HFFc6 (cell line): ENCODE results near the gene CCDC33. TPM values are rescaled to one million over a fixed set of nuclear protein-coding genes. Genes with fewer than 3 reads are reported as not detected.
A peak's percentile ranks its signal among the peaks of the same experiment; 100 is the strongest.

Experiments
- DNase-seq: peaks from one replicate; pipeline ENCODE4 v3.0.0-alpha.2; 2018
- H3K27ac Mint-ChIP-seq: 2 replicates; pipeline ENCODE4 v1.8.0; 2020; ENCODE audit warnings: mild to moderate bottlenecking, mixed read lengths
- H3K27me3 Mint-ChIP-seq: 2 replicates; pipeline ENCODE4 v1.8.0; 2021; ENCODE audit warnings: mild to moderate bottlenecking, moderate library complexity, mixed read lengths; ENCODE audit not compliant: insufficient read depth
- H3K36me3 Mint-ChIP-seq: 2 replicates; pipeline ENCODE4 v1.8.0; 2021; ENCODE audit warnings: low read depth, mixed read lengths
- H3K4me1 Mint-ChIP-seq: 2 replicates; pipeline ENCODE4 v1.8.0; 2020; ENCODE audit warnings: low read depth, mixed read lengths
- H3K4me3 Mint-ChIP-seq: 2 replicates; pipeline ENCODE4 v1.8.0; 2020; ENCODE audit warnings: mild to moderate bottlenecking, moderate library complexity, mixed read lengths
- H3K9me3 Mint-ChIP-seq: 2 replicates; pipeline ENCODE4 v1.8.0; 2020; ENCODE audit warnings: mild to moderate bottlenecking, mixed read lengths
- CTCF ChIP-seq: fragments of 200-600 bp; sonication (generic); IDR thresholded peaks from 2 replicates; pipeline ENCODE4 v1.5.0; 2021; ENCODE audit warnings: antibody characterized with exemption, mild to moderate bottlenecking
- total RNA-seq, 6 experiments: library from RNA; stranded (reverse); fragmentation: NEBNext Ultra II Directional; extraction: Animal tissue kit (Norgen Biotek cat#: 25700); gene quantifications; 2 replicates in 1 of 6; 3 replicates in 5 of 6; pipeline ENCODE4 v1.2.3, GENCODE V29; 2021

The CCDC33 gene
- total RNA-seq, 6 experiments from 2014 or later, result 0.30 TPM; not detected in 5

- Mint-ChIP-seq H3K4me3 (no peak overlapping the region), H3K27me3 (peaks cover 24% of the 10 kb centered on the region), H3K36me3 (no peaks in the 10 kb centered on the region), H3K4me1 (peaks cover 22% of the 10 kb centered on the region), H3K27ac (no peak overlapping the region), H3K9me3 (no peaks in the 10 kb centered on the region)
- no peak for DNase-seq
- TF ChIP-seq CTCF, result no peak
Observed at GRCh38 chr15:74369084-74369745, 133.1 kb downstream of the CCDC33 start.

- peaks cover 24% of the 10 kb centered on the region for H3K4me1 Mint-ChIP-seq
Observed at GRCh38 chr15:74369756-74370155, 133.6 kb downstream of the CCDC33 start.

GRCh38 chr15:74370471-74370870 is 134.3 kb downstream of the CCDC33 start:
- H3K27ac Mint-ChIP-seq, result no peak overlapping the region

More at GRCh38 chr15:74369756-74370155, 133.6 kb downstream of the CCDC33 start:
- no peaks in the 10 kb centered on the region for H3K9me3 Mint-ChIP-seq
- H3K36me3 Mint-ChIP-seq, result no peaks in the 10 kb centered on the region
- H3K4me3 Mint-ChIP-seq, result no peak overlapping the region
- H3K27ac Mint-ChIP-seq, result no peak overlapping the region
- no peak for TF ChIP-seq CTCF
- DNase-seq, result no peak
- peaks cover 24% of the 10 kb centered on the region for H3K27me3 Mint-ChIP-seq

GRCh38 chr15:74373056-74373650 is 137.0 kb downstream of the CCDC33 start:
- H3K4me3 Mint-ChIP-seq, result peak overlapping the region; percentile 84; the same call in 1 of the 2 replicates
- TF ChIP-seq CTCF, result no peak
- H3K27me3 Mint-ChIP-seq, result peaks cover 19% of the 10 kb centered on the region
- no peaks in the 10 kb centered on the region for H3K36me3 Mint-ChIP-seq
- H3K4me1 Mint-ChIP-seq, result peaks cover 22% of the 10 kb centered on the region
- no peak overlapping the region for H3K27ac Mint-ChIP-seq
- no peaks in the 10 kb centered on the region for H3K9me3 Mint-ChIP-seq
- no peak for DNase-seq

More at GRCh38 chr15:74370471-74370870, 134.3 kb downstream of the CCDC33 start:
- H3K4me1 Mint-ChIP-seq, result peaks cover 23% of the 10 kb centered on the region
- H3K9me3 Mint-ChIP-seq, result no peaks in the 10 kb centered on the region
- peaks cover 24% of the 10 kb centered on the region for H3K27me3 Mint-ChIP-seq
- TF ChIP-seq CTCF, result no peak
- no peak overlapping the region for H3K4me3 Mint-ChIP-seq
- DNase-seq, result no peak
- H3K36me3 Mint-ChIP-seq, result no peaks in the 10 kb centered on the region

GRCh38 chr15:74373731-74374647 is 137.9 kb downstream of the CCDC33 start:
- peak; percentile 94 for TF ChIP-seq CTCF
- peak overlapping the region; percentile 84 for H3K4me3 Mint-ChIP-seq
- no peaks in the 10 kb centered on the region for H3K9me3 Mint-ChIP-seq

More at GRCh38 chr15:74373731-74374647, 137.9 kb downstream of the CCDC33 start:
- Mint-ChIP-seq H3K36me3 (no peaks in the 10 kb centered on the region), H3K27me3 (peaks cover 19% of the 10 kb centered on the region), H3K4me1 (peaks cover 26% of the 10 kb centered on the region), H3K27ac (no peak overlapping the region)
- DNase-seq, result peak; percentile 78
